Measurements from ENCODE around the gene AQP11.
"Not testable (repeated sequence)": the region's sequence is repeated elsewhere in the genome, so short reads cannot be mapped to it uniquely, and the experiment has no call there.

The AQP11 gene

DNA sequence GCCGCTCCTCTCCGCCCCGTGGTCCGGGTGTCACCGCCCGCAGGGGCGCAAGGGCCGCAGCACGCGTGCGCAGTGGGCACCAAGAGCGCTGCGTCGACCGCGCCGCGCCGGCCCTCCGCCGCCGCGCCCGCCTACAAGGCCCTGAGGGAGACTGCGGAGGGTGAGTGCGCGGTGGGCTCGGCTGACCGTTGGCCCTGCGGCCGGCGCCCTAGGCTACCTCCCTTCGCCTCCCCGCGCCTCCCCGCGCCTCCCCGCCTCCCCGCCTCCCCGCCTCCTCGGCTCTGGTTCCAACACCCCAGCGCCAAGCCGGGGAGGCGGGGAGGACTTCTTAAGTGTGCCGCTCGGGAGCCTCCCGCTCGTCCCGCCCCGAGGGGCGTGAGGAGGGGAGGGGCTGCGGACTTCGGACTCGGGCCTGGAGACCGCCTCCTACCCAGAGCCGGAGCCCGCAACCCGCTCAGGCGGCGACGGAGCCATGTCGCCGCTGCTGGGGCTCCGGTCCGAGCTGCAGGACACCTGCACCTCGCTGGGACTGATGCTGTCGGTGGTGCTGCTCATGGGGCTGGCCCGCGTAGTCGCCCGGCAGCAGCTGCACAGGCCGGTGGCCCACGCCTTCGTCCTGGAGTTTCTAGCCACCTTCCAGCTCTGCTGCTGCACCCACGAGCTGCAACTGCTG lies at the start of gene AQP11:
AQP11 (plus strand) TSS at position 433 of the 673 bp plus-strand sequence; CDS start at position 473, 40 bp downstream.
- DNase-seq: peak; percentile 66

GRCh38 chr11:77542296-77542695 lies 47.5 kb upstream of the AQP11 start:
- DNase-seq: no peak

GRCh38 chr11:77547047-77547836 lies 42.5 kb upstream of the AQP11 start:
- no peak for DNase-seq

DNA sequence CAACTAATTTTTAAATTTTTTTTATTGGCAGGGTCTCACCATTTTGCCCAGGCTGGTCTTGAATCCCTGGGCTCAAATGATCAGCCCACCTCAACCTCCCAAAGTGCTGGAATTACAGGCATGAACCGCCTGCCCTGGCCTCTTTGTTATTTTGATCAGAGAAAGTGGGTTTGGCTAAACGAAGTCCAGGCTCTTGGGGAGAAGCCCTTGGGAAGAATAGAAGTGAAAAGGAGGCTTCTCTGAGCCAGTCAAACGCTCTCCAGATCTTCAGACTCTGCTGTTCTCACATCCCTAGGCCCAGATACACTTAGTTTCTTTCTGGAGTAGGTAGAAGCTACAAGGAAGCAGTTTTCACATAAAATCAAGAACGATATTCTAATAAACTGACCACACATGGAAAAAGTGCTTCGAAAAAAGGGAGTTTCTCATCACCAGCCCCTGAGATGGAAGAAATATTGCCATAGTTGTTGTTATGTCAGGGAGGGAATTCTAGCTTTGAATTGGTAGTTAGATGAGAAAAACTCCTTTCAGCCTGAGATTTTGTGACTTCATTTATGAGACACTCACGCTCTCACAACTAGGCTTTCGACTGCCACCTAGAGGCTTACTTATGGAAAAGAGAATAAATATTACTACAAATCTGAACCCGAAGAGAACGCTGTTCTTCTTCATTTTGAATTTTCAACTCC lies 41.7 kb upstream of the AQP11 start:
- DNase-seq: no peak

GRCh38 chr11:77548552-77549445 lies 41.0 kb upstream of the AQP11 start:
- DNase-seq: no peak

GRCh38 chr11:77551426-77551825 lies 38.3 kb upstream of the AQP11 start:
- DNase-seq: not testable (repeated sequence)

- DNase-seq: no peak
These were observed 32.2 kb upstream of the AQP11 start for GRCh38 chr11:77557553-77557952.

- no peak for DNase-seq
These were observed 31.4 kb upstream of the AQP11 start for GRCh38 chr11:77558380-77558779.

DNA sequence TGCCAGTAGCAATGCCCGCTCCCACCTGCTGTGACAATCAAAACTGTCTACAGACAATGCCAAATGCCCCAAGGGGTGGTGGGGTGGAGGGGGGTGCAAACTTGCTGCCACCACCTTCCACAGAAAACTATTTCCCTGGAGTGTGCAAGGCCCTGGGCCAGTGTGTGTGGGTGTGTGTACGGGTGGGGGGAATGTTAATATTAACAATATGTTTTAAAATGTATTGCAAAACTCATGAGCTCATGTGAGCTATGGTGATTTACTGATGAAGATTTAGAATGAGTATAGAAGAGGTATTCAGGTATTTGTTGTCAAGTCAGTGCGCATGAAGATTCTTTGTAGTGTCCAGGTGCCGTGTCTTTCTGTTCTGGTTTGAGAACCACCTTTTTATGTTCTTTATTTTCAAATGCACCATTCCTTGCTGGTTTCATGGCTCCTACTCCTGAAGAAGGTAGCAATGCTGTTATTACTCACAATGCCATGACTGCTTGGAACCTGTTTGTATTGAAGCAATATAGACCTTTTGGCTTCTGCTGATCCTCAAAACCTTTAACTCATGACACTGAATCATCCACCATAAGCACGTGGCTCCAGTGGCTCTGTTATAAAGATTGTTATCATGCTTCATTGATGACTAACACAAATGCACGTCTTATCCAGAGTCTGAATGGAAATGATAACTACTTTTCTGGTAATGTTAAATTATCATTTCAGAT lies 29.9 kb upstream of the AQP11 start:
- no peak for DNase-seq

GRCh38 chr11:77560605-77561004 lies 29.1 kb upstream of the AQP11 start:
- no peak for DNase-seq

- DNase-seq: no peak
These were observed 28.5 kb upstream of the AQP11 start for GRCh38 chr11:77561257-77561656.

- no peak for DNase-seq
These were observed 21.4 kb upstream of the AQP11 start for GRCh38 chr11:77568306-77568705.

GRCh38 chr11:77568916-77569675 lies 20.7 kb upstream of the AQP11 start:
- DNase-seq: no peak

DNA sequence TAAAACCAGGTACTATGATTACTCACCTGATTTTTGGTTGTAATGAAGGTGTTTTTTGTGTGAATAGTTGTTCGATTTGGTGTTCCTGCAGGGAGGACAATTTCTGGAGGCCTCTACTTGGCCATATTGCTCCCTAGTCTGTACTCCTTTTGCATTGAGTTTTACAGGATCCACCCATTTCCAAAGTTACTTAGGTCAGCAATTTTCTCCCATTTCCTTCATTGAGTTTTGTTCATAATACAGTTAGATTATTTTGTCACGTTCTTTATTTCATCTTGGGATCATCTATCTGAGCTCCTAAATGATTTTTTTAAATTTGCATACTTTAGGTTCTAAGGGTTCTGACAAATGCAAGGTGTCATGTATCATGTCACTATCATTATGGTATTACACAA lies 20.1 kb upstream of the AQP11 start:
- no peak for DNase-seq

DNA sequence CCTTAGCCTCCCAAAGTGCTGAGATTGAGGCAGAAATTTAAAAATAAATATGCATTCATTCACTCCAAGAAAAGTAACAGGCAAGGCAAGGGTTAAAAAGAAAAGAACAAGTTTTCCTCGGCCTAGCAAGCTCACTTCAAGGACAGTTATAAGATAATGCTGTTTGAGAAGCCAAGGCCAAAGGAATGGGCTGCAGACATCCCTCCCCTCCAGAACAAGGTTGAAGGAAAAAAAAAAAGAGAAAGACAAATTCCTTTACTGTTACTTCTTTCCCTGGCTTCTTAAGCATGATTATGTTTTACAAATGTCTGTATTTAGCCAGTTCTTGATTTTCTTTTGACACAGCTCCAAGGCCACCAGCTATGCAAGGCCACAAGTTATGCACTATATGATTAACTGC lies 18.9 kb upstream of the AQP11 start:
- DNase-seq: not testable (repeated sequence)

DNA sequence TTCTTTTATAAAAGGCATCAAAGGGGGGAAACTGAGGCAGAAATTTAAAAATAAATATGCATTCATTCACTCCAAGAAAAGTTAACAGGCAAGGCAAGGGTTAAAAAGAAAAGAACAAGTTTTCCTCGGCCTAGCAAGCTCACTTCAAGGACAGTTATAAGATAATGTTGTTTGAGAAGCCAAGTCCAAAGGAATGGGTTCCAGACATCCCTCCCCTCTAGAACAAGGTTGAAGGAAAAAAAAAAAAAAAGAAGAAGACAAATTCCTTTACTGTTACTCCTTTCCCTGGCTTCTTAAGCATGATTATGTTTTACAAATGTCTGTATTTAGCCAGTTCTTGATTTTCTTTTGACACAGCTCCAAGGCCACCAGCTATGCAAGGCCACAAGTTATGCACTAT lies 14.3 kb upstream of the AQP11 start:
- not testable (repeated sequence) for DNase-seq

GRCh38 chr11:77580712-77581337 lies 8.9 kb upstream of the AQP11 start:
- DNase-seq: no peak

DNA sequence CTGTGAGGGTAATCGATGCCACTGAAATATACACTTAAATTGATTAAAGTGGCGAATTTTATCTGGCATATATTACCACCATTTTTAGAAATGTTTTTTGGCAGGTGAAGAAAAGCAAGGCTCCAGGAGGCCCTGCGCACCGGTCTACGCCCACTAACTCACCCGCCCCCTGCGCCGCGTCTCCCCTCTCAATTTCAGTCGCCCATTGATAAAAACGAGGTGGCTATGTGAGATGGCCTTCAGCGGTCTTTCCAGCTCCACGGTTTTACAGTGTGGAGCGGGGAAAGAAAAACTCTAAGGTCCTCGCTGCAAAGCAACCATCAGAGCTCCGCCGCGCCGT lies 602 bp upstream of the AQP11 start:
- no peak for DNase-seq

DNA sequence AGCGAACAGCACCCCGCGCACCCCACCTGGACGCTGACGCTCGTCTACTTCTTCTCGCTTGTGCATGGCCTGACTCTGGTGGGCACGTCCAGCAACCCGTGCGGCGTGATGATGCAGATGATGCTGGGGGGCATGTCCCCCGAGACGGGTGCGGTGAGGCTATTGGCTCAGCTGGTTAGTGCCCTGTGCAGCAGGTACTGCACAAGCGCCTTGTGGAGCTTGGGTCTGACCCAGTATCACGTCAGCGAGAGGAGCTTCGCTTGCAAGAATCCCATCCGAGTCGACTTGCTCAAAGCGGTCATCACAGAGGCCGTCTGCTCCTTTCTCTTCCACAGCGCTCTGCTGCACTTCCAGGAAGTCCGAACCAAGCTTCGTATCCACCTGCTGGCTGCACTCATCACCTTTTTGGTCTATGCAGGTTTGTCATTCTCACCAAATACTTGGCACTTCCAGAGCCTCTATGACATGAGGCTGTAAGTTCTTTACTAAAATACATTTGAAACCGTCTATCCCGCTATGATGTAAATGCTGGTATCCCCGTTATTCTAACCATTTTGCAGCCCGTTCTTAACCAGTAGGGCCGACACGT lies 535 bp downstream of the AQP11 start:
- DNase-seq: peak; percentile 4

GRCh38 chr11:77592727-77593126 lies 3.0 kb downstream of the AQP11 start:
- no peak for DNase-seq

GRCh38 chr11:77593883-77594282 lies 4.1 kb downstream of the AQP11 start:
- no peak for DNase-seq
